NCI-H2029 treated with DMSO at 0.1 percent for 48 hours (cell line): ENCODE measurements around the gene CTNNAL1.
A peak's percentile ranks its signal among the peaks of the same experiment; 100 is the strongest.
"Not testable (repeated sequence)": the region's sequence is repeated elsewhere in the genome, so short reads cannot be mapped to it uniquely, and the experiment has no call there.

Source experiments
- DNase-seq: peaks from one replicate; lab custom pipeline; 2025; lab: John Stamatoyannopoulos, UW

CTNNAL1 gene

GRCh38 chr9:108994695-108995094, 18.6 kb downstream of the CTNNAL1 start:
- DNase-seq, result peak; percentile 78

- DNase-seq, result peak; percentile 77
Observed at GRCh38 chr9:108991479-108991878, 21.8 kb downstream of the CTNNAL1 start.

GRCh38 chr9:108983885-108984284, 29.4 kb downstream of the CTNNAL1 start:
- DNase-seq, result no peak

- DNase-seq, result no peak
Observed at GRCh38 chr9:108980893-108981292, 32.4 kb downstream of the CTNNAL1 start.

- no peak for DNase-seq
Observed at GRCh38 chr9:108978205-108978604, 35.1 kb downstream of the CTNNAL1 start.

- DNase-seq, result no peak
Observed at GRCh38 chr9:108973895-108974294, 39.4 kb downstream of the CTNNAL1 start.

GRCh38 chr9:108972626-108973209, 40.6 kb downstream of the CTNNAL1 start:
- no peak for DNase-seq

GRCh38 chr9:108972186-108972585, 41.1 kb downstream of the CTNNAL1 start:
- DNase-seq, result no peak

- not testable (repeated sequence) for DNase-seq
Observed at GRCh38 chr9:108971392-108971791, 41.9 kb downstream of the CTNNAL1 start.

- DNase-seq, result no peak
Observed at GRCh38 chr9:108967916-108968315, 45.4 kb downstream of the CTNNAL1 start.

GRCh38 chr9:108963459-108964143, 49.7 kb downstream of the CTNNAL1 start:
- no peak for DNase-seq

GRCh38 chr9:108961151-108961550, 52.1 kb downstream of the CTNNAL1 start:
- no peak for DNase-seq

GRCh38 chr9:108960331-108960730, 53.0 kb downstream of the CTNNAL1 start:
- no peak for DNase-seq

GRCh38 chr9:108956631-108957026, 56.7 kb downstream of the CTNNAL1 start:
- peak; percentile 36 for DNase-seq

GRCh38 chr9:108956022-108956630, 57.2 kb downstream of the CTNNAL1 start:
- DNase-seq, result peak; percentile 56

GRCh38 chr9:108953983-108954574, 59.2 kb downstream of the CTNNAL1 start:
- peak; percentile 33 for DNase-seq

GRCh38 chr9:108951578-108951977, 61.7 kb downstream of the CTNNAL1 start:
- DNase-seq, result no peak

GRCh38 chr9:108950168-108950567, 63.1 kb downstream of the CTNNAL1 start:
- DNase-seq, result no peak

GRCh38 chr9:108939975-108940374, 73.3 kb downstream of the CTNNAL1 start:
- no peak for DNase-seq

- DNase-seq, result no peak
Observed at GRCh38 chr9:108937561-108938305, 75.6 kb downstream of the CTNNAL1 start.

- peak; percentile 67 for DNase-seq
Observed at GRCh38 chr9:108934323-108934893, 78.9 kb downstream of the CTNNAL1 start, which contains the start of gene ABITRAM. TSS of gene ABITRAM (plus strand) at chr9:108934400. CDS start at chr9:108934487, 87 bp downstream.
